Neural crest cell (in vitro differentiated cells): ENCODE data around the gene CCDC28B. TPM values are rescaled to one million over a fixed set of nuclear protein-coding genes. Genes with fewer than 3 reads are reported as not detected.
A peak's percentile ranks its signal among the peaks of the same experiment; 100 is the strongest.

Experiments
- DNase-seq: peaks from one replicate; pipeline ENCODE4 v3.0.0; 2021; ENCODE audit warnings: low read depth, mixed read lengths, low spot score
- H3K27ac Mint-ChIP-seq: one replicate; pipeline ENCODE4 v1.8.0; 2021; ENCODE audit warnings: mild to moderate bottlenecking, mixed read lengths; ENCODE audit not compliant: unreplicated experiment
- H3K27me3 Mint-ChIP-seq: 2 replicates; pipeline ENCODE4 v1.8.0; 2021; ENCODE audit warnings: low read depth, mild to moderate bottlenecking, mixed read lengths
- H3K36me3 Mint-ChIP-seq: 2 replicates; pipeline ENCODE4 v1.8.0; 2021; ENCODE audit warnings: low read depth, mild to moderate bottlenecking, mixed read lengths
- H3K4me1 Mint-ChIP-seq: 2 replicates; pipeline ENCODE4 v1.8.0; 2021; ENCODE audit warnings: mixed read lengths
- H3K4me3 Mint-ChIP-seq: one replicate; pipeline ENCODE4 v1.8.0; 2021; ENCODE audit warnings: mild to moderate bottlenecking, mixed read lengths
- H3K9me3 Mint-ChIP-seq: 2 replicates; pipeline ENCODE4 v1.8.0; 2021; ENCODE audit warnings: mixed read lengths
- total RNA-seq: library from RNA; stranded (reverse); gene quantifications from 2 replicates; pipeline ENCODE4 v1.2.1, GENCODE V29; 2021
- TF ChIP-seq, protein P1 (sequence below): fragments of 200-600 bp; sonication (generic); conservative IDR thresholded peaks from 2 replicates; pipeline ENCODE4 v1.5.0; 2021; ENCODE audit warnings: antibody characterized with exemption, mild to moderate bottlenecking

CCDC28B gene
- total RNA-seq, 1 donor from 2014 or later = 21.2 TPM

GRCh38 chr1:32195531-32195930 is 4.9 kb upstream of the CCDC28B start:
- Mint-ChIP-seq H3K4me1 (peaks cover 28% of the 10 kb centered on the region), H3K4me3 (no peak overlapping the region), H3K36me3 (peaks cover 29% of the 10 kb centered on the region), H3K27ac (no peak overlapping the region), H3K27me3 (no peaks in the 10 kb centered on the region), H3K9me3 (no peaks in the 10 kb centered on the region)
- TF ChIP-seq, protein P1, sequence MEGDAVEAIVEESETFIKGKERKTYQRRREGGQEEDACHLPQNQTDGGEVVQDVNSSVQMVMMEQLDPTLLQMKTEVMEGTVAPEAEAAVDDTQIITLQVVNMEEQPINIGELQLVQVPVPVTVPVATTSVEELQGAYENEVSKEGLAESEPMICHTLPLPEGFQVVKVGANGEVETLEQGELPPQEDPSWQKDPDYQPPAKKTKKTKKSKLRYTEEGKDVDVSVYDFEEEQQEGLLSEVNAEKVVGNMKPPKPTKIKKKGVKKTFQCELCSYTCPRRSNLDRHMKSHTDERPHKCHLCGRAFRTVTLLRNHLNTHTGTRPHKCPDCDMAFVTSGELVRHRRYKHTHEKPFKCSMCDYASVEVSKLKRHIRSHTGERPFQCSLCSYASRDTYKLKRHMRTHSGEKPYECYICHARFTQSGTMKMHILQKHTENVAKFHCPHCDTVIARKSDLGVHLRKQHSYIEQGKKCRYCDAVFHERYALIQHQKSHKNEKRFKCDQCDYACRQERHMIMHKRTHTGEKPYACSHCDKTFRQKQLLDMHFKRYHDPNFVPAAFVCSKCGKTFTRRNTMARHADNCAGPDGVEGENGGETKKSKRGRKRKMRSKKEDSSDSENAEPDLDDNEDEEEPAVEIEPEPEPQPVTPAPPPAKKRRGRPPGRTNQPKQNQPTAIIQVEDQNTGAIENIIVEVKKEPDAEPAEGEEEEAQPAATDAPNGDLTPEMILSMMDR = no peak
- DNase-seq = no peak

DNA sequence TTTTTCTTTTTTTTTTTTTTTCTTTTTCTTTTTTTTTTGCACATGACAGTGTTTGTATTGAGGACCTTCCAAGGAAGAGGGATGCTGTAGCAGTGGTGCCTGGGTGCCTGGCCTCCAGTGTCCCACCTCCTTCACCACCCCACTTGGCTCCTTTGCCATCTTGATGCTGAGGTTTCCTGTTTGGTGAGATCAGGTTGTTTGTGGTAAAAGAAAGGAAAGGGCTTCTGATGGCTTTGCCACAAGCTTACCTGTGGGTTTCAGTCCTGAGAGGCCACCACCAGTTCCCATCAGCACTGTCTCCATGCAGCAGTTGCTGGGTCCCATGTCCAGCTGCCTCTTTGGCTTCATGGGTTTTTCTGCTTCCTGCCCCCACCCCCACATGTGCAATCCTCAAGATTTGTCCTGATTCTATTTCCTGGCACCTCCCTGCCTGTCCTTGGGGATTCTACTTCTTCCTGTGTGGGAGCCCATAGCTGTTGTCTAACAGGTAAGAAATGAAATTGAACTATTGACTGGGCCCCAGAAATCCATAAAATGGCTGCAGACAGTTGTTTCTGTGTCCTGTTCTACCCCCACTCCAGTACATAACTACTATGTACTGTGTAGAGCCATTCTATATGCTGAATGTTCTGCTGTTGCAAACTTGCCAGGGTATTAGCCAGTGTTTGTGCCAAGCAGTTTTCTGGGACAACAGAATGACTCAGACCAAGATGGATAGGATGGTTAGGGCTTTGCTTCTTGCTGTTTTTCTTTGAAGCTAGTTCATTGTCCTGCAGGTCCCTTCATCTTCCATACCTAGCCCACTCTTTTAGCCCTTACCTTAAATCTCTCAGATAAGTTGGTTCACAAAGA is 4.2 kb upstream of the CCDC28B start:
- H3K9me3 Mint-ChIP-seq = no peaks in the 10 kb centered on the region
- TF ChIP-seq, protein P1 = no peak
- peaks cover 28% of the 10 kb centered on the region for H3K4me1 Mint-ChIP-seq
- H3K27ac Mint-ChIP-seq = no peak overlapping the region
- no peaks in the 10 kb centered on the region for H3K27me3 Mint-ChIP-seq
- DNase-seq = no peak
- no peak overlapping the region for H3K4me3 Mint-ChIP-seq
- H3K36me3 Mint-ChIP-seq = peaks cover 27% of the 10 kb centered on the region

- peaks cover 37% of the 10 kb centered on the region for H3K4me1 Mint-ChIP-seq
- peak overlapping the region; percentile 57 for H3K4me3 Mint-ChIP-seq
- peaks cover 21% of the 10 kb centered on the region for H3K36me3 Mint-ChIP-seq
- TF ChIP-seq, protein P1 = no peak
- DNase-seq = no peak
- H3K27ac Mint-ChIP-seq = no peak overlapping the region
- H3K9me3 Mint-ChIP-seq = no peaks in the 10 kb centered on the region
- peaks cover 3% of the 10 kb centered on the region for H3K27me3 Mint-ChIP-seq
Observed at GRCh38 chr1:32197074-32197473, 3.3 kb upstream of the CCDC28B start.

GRCh38 chr1:32197837-32198236 is 2.6 kb upstream of the CCDC28B start:
- DNase-seq = no peak
- Mint-ChIP-seq H3K27me3 (peaks cover 3% of the 10 kb centered on the region), H3K4me3 (peak overlapping the region; percentile 57), H3K27ac (no peak overlapping the region), H3K4me1 (peaks cover 43% of the 10 kb centered on the region), H3K36me3 (peaks cover 18% of the 10 kb centered on the region), H3K9me3 (no peaks in the 10 kb centered on the region)
- TF ChIP-seq, protein P1 = no peak

DNA sequence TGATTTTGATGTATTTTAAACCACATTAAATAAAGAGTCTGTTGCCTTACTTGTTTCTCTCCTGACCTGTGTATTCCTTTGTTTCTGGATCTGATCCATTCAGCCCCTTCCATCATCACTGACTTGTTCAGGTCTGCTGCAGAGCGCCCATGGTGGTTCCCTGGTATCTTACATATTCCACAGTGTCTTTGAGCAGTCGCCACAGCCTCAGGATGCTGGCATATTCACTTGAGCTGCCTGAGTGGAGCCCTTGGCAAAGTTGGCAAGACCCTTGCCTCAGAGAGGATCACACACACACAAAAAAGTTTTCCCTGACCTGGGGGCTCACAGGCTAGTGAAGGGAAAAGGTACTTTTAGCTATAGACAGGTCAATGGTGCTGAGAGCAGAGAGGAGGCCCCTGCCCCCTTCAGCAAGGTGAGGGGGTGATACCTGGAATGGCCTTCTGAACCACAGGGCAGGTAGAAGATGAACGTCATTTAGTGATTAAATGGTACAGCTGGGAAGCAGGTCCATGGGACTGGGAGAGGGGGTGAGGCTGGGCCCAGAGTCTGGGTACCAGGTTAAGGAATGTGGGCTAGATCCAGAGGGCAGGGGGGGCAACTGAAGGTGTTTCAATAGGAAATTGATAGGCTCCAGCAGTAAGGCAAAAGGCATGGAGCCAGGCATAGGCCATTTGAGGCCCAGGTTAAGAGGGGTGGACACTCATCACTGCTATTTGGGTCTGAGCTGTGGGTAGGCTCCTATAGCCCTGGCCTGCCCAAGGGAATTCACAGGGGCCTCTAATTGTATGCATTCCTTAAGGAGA is 2.0 kb upstream of the CCDC28B start:
- TF ChIP-seq, protein P1 = no peak
- peaks cover 3% of the 10 kb centered on the region for H3K27me3 Mint-ChIP-seq
- H3K4me3 Mint-ChIP-seq = peak overlapping the region; percentile 50
- no peaks in the 10 kb centered on the region for H3K9me3 Mint-ChIP-seq
- peaks cover 13% of the 10 kb centered on the region for H3K36me3 Mint-ChIP-seq
- DNase-seq = no peak
- H3K27ac Mint-ChIP-seq = no peak overlapping the region
- peaks cover 43% of the 10 kb centered on the region for H3K4me1 Mint-ChIP-seq
